Dedifferentiated amniotic fluid mesenchymal stem cell (primary cell): ENCODE measurements around the gene ZNF738.
"Not testable (repeated sequence)": the region's sequence is repeated elsewhere in the genome, so short reads cannot be mapped to it uniquely, and the experiment has no call there.

Experiments used
- DNase-seq: peaks from one replicate; pipeline ENCODE4 v3.0.0-alpha.2; 2016; ENCODE audit errors: extremely low spot score

Gene ZNF738

DNA sequence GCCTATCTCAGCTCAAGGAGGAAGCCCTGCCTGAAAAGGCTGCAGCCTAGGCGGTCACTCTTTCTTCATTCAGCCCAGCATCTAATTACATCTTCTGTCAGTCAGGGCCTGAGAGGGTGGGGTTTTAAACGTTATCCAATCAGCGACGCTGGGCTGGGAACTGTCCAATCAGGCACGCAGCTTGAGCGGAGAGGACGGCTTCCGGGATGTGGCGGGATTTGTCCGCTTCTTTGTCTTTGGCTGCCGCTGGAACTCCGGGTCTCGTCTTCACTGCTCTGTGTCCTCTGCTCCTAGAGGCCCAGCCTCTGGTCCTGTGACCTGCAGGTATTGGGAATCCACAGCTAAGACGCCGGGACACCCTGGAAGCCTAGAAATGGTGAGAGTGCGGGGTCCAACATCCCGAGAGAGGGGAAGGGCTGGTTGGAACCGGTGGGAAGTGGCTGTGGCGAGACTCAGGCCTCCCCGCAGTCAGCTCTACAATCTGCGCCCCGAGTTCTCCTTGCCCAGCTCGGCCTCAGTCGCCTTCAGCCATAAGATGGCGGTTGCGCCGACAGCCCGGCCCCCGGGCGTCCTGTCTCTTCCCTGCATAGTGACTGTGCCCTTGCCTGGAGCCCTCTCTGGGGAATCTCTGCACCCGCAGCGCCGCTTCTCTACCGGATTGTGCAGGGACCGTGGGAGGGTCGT lies at the start of gene ZNF738:
TSS of gene ZNF738 (plus strand) at position 233 of the 684 bp plus-strand sequence. CDS start at position 374, 141 bp downstream.
- DNase-seq, result peak; percentile 97

GRCh38 chr19:21312807-21313206 lies 46.0 kb upstream of the ZNF738 start:
- not testable (repeated sequence) for DNase-seq

GRCh38 chr19:21314676-21315075 lies 44.1 kb upstream of the ZNF738 start:
- peak; percentile 15 for DNase-seq

GRCh38 chr19:21317821-21318220 lies 41.0 kb upstream of the ZNF738 start:
- DNase-seq, result no peak

DNA sequence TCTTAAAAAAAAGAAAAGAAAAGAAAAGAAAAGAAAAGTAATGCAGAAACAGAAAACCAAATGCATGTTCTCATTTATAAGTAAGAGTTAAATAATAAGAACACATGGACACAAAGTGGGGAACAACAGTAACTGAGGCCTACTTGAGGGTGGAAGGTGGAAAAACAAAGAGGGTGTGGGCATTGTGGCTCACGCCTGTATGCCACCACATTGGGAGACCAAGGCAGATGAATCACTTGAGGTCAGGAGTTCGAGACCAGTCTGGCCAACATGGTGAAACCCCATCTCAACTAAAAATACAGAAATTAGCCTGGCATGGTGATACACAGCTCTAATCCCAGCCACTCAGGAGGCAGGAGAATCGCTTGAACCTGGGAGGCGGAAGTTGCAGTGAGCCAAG lies 37.7 kb upstream of the ZNF738 start:
- no peak for DNase-seq

DNA sequence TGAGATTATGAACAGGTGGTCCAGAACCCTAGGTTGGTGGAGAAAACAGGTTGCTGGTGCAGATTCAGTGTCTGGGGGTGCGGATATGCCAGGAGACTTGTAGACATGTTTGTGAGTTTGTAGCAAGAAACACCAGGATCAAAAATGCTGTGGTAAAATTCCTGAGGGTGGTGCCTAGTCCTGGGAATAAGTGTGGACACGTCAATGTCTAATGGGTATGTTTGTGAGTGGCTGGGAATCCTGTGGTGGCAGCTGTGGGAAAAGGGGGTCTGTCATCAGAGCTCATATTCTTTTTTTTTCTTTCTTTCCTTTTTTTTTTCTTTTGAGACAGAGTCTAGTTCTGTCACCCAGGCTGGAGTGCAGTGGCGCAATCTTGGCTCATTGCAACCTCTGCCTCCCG lies 36.8 kb upstream of the ZNF738 start:
- DNase-seq, result no peak

DNA sequence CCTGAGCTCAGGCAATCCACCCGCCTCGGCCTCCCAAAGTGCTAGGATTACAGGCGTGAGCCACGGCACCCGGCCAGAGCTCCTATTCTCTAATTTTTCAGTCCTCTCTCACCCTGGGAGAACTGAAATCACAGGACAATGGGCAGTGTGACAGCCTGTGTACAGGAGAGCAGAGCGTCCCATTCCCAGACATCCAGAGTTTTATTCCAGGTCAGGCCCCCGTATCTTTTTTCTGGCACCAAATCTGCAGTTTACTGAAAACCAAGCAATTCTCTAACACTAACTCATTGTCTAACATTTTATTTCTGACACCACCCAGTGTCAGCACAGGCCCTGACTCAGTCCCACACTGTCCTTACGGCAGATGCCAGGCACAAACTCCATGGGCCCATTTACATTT lies 36.3 kb upstream of the ZNF738 start:
- no peak for DNase-seq

DNA sequence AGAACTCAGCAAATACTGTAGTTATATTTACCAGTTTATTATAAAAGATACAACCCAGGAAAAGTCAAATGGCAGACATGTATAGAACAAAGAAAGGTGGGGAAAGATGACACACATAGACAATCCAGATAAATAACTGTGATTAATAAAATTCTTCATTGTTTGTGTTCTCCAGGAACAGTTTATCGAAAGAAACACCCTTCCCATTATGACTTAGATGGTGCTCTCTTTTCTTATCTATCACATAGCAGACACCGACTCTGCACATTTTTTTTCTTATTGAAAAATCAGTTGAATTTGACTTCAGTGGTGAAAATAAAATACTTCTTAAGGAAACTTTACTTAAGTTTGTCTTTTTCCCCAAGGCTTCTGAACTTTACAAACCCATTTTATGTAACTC lies 35.8 kb upstream of the ZNF738 start:
- no peak for DNase-seq

GRCh38 chr19:21326169-21326568 lies 32.6 kb upstream of the ZNF738 start:
- DNase-seq, result no peak

- DNase-seq, result no peak
These were observed 30.4 kb upstream of the ZNF738 start for GRCh38 chr19:21328406-21328805.

DNA sequence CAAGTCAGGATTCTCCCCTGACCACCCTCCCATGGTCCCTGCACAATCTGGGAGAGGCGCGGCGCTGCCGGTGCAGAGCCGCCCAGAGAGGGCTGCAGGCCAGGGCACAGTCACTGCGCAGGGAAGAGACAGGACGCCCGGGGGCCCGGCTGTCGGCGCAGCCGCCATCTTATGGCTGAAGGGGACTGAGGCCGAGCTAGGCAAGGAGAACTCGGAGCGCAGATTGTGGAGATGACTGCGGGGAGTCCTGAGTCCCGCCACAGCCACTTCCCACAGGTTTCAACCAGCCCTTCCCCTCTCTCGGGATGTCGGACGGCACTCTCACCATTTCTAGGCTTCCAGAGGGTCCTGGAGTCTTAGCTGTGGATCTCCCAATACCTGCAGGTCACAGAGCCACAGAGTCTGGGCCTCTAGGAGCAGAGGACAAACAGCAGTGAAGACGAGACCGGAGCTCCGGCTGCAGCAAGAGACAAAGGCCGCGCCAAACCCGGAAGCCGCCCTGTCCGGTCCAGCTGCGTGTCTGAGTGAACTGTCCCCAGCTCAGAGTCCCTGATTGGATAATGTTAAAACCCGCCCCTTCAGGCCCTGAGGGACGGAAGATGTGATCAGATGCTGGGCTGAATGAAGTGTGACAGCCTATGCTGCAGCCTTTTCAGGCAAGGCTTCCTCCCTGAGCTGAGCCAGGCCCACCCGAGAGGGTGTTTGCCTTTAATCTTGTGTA lies 29.8 kb upstream of the ZNF738 start, which contains the start of gene ZNF708:
TSS of gene ZNF708 (minus strand) at position 526 of the 721 bp plus-strand sequence. CDS start at position 328, 198 bp downstream.
- peak; percentile 95 for DNase-seq

DNA sequence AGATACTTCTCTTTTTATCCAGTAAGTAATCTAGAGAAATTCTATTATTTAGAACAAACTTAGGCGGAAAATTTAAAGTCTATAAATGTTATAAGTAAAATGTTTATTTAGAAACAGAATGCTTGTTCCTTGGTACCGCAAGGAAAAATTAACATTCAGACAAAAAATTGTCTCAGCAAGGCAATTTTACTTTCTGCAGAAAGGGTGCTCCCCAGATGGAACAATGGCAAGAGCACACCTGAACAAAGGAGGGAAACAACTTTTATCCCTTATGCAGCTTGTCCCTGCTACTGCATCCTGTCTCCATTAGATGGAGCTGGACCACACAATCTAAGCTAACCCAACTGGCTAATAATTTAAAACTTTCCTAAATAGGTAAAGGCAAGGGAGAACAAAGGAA lies 23.1 kb upstream of the ZNF738 start:
- DNase-seq, result no peak

GRCh38 chr19:21344841-21345240 lies 14.0 kb upstream of the ZNF738 start:
- DNase-seq, result not testable (repeated sequence)

DNA sequence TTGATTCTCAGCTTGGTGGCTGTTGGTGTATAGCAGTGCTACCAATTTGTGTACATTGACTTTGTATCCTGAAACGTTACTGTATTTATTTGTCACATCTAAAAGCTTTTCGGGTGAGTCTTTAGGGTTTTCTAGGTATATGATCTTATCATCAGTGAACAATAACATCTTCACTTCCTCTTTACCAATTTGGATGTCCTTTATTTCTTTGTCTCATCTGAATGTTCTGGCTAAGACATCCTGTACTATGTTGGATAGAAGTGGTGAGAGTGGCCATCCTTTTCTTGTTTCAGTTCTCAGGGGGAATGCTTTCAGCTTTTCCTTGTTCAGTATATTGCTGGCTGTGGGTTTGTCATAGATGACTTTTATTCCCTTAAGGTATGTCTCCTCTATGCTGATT lies 6.0 kb upstream of the ZNF738 start:
- no peak for DNase-seq

GRCh38 chr19:21362291-21362690 lies 3.5 kb downstream of the ZNF738 start:
- no peak for DNase-seq

- no peak for DNase-seq
These were observed 25.3 kb downstream of the ZNF738 start for GRCh38 chr19:21383980-21384582.

GRCh38 chr19:21396121-21396520 lies 37.3 kb downstream of the ZNF738 start:
- no peak for DNase-seq

DNA sequence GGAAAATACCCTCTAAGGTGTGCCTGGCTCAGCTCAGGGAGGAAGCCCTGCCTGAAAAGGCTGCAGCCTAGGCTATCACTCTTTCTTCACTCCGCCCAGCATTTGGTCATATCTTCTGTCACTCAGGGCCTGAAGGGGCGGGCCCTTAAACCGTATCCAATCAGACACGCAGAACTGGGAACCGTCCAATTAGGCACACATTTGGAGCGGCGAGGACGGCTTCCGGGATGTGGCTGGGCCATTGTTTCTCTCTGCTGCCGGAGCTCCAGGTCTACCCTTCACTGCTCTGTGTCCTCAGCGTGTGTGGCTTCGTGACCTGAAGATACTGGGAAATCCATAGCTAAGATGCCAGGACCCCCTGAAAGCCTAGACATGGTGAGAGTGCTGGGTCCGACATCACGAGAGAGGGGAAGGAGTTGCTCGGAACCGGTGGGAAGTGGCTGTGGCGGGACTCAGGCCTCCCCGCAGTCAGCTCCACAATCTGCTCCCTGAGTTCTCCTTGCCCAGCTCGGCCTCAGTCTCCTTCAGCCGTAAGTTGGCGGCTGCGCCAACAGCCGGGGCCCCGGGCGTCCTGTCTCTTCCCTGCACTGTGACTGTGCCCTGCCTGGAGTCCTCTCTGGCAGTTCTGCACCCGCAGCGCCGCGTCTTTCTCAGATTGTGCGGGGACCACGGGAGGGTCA lies 38.2 kb downstream of the ZNF738 start, which contains the start of gene ZNF493:
TSS of gene ZNF493 (plus strand) at position 241 of the 680 bp plus-strand sequence. CDS start at position 346, 105 bp downstream.
- DNase-seq, result peak; percentile 96

DNA sequence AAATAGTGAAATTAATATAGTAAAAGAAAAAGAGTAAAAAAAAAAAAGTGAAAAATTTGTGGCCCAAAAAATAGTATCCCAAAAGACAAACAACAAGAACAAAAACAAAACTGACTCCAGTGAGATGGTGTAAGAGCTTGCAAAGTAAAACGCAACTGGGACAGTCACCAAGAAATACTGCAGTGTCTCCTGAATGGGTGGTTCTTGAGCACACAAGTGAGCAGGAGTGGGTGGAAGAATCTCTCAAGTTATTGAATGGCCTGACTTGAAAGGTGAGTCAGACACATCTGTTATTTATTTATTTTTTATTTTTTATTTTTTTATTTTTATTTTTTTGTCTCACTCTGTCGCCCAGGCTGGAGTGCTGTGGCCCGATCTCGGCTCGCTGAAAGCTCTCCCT lies 40.1 kb downstream of the ZNF738 start:
- DNase-seq, result no peak

- no peak for DNase-seq
These were observed 43.6 kb downstream of the ZNF738 start for GRCh38 chr19:21402303-21402985.

- DNase-seq, result no peak
These were observed 51.4 kb downstream of the ZNF738 start for GRCh38 chr19:21410166-21410565.
